Measurements from ENCODE around the gene MINDY4.

Gene MINDY4

DNA sequence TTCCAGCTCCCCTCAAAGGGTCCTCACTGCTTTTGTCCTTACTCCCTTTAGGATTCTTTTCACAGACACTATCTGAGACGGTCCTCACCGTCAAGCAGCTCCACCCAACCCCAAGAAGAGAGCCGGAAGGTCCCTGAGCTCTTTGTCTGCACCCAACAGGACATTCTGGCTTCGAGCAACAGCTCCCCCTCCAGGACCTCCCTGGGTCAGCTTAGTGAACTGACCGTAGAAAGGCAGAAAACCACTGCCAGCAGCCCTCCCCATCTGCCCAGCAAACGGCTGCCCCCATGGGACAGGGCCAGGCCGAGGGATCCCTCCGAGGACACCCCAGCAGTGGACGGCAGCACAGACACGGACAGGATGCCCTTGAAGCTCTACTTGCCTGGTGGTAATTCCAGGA, 19.9 kb downstream of the MINDY4 start:
- no peaks in the 10 kb centered on the region for H3K9me3 ChIP-seq (ENCODE audit: control insufficient read depth, insufficient read depth, low read length)
- no peaks in the 10 kb centered on the region for H3K4me1 ChIP-seq (ENCODE audit: control insufficient read depth, insufficient read depth, low read length)
- no peak overlapping the region for H3K4me3 ChIP-seq (ENCODE audit: low read length)
- H3K27me3 ChIP-seq (ENCODE audit: control insufficient read depth, insufficient read depth, low read length), result no peaks in the 10 kb centered on the region
- H3K27ac ChIP-seq (ENCODE audit: low read length), result no peak overlapping the region
- H3K36me3 ChIP-seq (ENCODE audit: control insufficient read depth, insufficient read depth, low read length), result no peaks in the 10 kb centered on the region
- DNase-seq (ENCODE audit: low read depth, low spot score), result peak; percentile 29
- WGBS (ENCODE audit: insufficient coverage, insufficient read length), result no CpG with 5 or more reads among the region's 10 CpGs

DNA sequence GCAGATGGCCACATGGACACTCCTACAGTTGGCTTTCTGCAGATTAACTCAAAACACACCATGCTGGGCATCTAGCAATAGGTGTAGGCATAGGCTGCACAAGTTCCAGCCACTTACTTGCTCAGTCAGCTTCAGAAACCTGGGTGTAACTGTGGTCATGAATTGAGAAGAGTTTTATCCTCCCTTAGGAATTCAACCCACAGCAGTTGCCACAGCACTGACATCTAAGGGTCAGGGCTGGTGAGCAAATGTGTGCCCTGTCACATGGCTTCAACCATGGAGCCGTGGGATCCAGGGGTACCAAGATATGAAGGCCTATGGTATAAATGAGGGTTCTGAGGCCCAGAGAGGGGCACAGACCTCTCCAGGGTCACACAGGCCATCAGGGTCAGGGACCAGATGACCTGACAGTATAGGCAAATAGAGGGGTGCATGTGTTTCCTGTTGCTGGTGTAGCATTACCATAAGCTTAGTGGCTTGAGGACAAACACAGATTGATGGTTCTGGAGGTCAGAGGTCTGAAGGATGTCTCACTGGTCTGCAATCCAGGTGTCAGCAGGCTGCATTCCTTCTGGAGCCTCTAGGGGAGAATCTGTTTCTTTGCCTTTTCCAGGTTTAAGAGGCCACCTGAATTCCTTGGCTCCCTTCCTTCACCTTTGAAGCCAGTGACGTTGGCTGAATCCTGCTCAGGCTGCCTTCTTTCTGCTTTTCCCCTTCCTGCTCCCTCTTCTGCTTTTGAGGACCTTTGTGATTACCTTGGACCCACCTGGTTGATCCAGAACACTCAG, 24.1 kb downstream of the MINDY4 start:
- Histone ChIP-seq H3K4me1 (ENCODE audit: control insufficient read depth, insufficient read depth, low read length) (no peaks in the 10 kb centered on the region), H3K9me3 (ENCODE audit: control insufficient read depth, insufficient read depth, low read length) (no peaks in the 10 kb centered on the region), H3K36me3 (ENCODE audit: control insufficient read depth, insufficient read depth, low read length) (no peaks in the 10 kb centered on the region), H3K27ac (ENCODE audit: low read length) (no peak overlapping the region), H3K27me3 (ENCODE audit: control insufficient read depth, insufficient read depth, low read length) (no peaks in the 10 kb centered on the region), H3K4me3 (ENCODE audit: low read length) (no peak overlapping the region)
- no CpG with 5 or more reads among the region's 2 CpGs for WGBS (ENCODE audit: insufficient coverage, insufficient read length)
- no peak for DNase-seq (ENCODE audit: low read depth, low spot score)

DNA sequence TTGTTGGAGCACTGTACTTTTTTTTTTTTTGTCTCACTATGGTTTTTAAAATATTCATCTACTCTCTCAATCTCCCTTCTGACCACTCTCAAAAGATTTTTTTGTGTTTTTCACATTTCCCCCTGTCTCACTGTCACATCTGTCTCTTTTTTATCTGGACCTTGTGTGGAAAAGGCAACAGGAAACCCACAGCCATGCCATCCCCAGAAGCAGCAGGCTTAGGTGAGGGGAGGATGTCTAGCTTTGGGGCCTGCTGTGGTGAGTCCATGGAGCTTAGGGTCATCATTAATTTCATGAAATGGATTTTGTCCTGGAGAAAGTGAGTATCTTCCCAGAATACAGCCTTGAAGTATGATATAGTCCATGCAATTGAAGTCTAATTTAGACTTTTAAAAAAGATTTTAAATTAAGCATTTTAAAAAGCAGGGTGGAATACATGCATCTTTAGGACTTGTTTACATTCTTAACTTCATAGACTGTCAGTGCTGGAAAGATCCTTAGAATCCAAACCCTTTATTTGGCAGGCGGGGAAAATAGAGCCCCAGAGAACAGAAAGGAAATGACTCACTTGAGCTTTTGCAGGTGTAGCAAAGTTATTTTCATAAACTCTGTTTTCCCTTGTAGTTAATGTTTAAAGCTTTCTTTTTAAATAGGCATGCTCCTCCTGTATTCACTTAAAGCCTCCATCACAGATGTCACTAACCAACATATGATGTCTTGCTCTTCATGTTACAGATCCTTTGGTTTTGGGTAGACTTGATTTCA, 25.1 kb downstream of the MINDY4 start:
- WGBS (ENCODE audit: insufficient coverage, insufficient read length), result no CpG with 5 or more reads among the region's 1 CpG
- Histone ChIP-seq H3K27ac (ENCODE audit: low read length) (no peak overlapping the region), H3K9me3 (ENCODE audit: control insufficient read depth, insufficient read depth, low read length) (no peaks in the 10 kb centered on the region), H3K27me3 (ENCODE audit: control insufficient read depth, insufficient read depth, low read length) (no peaks in the 10 kb centered on the region), H3K36me3 (ENCODE audit: control insufficient read depth, insufficient read depth, low read length) (no peaks in the 10 kb centered on the region), H3K4me3 (ENCODE audit: low read length) (no peak overlapping the region), H3K4me1 (ENCODE audit: control insufficient read depth, insufficient read depth, low read length) (no peaks in the 10 kb centered on the region)
- DNase-seq (ENCODE audit: low read depth, low spot score), result no peak

DNA sequence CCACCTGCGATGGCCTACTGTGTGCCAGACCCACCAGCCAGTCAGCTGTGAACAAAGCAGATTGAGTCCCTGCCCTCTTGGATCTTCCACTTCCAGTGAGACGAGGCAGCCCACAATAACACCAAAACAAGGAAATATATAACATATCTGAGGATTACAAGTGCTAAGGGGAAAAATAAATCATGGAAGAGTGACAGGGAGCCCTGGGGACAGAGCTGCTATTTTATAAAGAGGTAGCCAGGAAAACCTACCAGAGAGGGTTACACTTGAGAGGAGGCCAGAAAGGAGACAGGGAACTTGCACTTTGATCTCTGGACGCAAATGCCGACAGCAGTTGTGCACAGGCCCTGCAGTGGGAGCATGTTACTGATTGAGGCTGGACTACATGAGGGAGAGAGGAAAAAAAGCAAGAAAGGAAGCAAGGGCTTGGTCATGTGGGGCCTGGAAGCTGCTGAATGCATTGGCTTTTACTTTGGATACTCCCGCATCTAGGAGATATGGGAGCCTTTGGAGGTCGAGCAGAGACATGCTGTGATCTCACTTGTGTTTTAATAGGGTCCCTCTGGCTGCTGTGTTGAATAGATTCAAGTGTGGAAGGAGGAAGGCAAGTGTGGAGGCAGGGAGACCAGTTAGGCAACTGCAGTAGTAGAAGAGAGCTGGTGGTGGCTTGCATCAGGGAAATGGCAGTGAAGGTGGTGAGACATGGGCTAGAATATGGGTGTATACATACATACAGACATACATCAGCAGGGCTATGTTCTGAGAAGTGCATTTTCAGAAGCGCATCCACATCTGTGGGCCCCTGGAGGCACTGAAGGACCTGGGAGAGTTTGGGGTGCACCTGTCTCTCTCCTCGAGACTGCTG, 26.2 kb downstream of the MINDY4 start:
- no peaks in the 10 kb centered on the region for H3K36me3 ChIP-seq (ENCODE audit: control insufficient read depth, insufficient read depth, low read length)
- H3K9me3 ChIP-seq (ENCODE audit: control insufficient read depth, insufficient read depth, low read length), result no peaks in the 10 kb centered on the region
- DNase-seq (ENCODE audit: low read depth, low spot score), result no peak
- no peaks in the 10 kb centered on the region for H3K4me1 ChIP-seq (ENCODE audit: control insufficient read depth, insufficient read depth, low read length)
- no peak overlapping the region for H3K27ac ChIP-seq (ENCODE audit: low read length)
- H3K4me3 ChIP-seq (ENCODE audit: low read length), result no peak overlapping the region
- no peaks in the 10 kb centered on the region for H3K27me3 ChIP-seq (ENCODE audit: control insufficient read depth, insufficient read depth, low read length)
- WGBS (ENCODE audit: insufficient coverage, insufficient read length), result no CpG with 5 or more reads among the region's 8 CpGs

DNA sequence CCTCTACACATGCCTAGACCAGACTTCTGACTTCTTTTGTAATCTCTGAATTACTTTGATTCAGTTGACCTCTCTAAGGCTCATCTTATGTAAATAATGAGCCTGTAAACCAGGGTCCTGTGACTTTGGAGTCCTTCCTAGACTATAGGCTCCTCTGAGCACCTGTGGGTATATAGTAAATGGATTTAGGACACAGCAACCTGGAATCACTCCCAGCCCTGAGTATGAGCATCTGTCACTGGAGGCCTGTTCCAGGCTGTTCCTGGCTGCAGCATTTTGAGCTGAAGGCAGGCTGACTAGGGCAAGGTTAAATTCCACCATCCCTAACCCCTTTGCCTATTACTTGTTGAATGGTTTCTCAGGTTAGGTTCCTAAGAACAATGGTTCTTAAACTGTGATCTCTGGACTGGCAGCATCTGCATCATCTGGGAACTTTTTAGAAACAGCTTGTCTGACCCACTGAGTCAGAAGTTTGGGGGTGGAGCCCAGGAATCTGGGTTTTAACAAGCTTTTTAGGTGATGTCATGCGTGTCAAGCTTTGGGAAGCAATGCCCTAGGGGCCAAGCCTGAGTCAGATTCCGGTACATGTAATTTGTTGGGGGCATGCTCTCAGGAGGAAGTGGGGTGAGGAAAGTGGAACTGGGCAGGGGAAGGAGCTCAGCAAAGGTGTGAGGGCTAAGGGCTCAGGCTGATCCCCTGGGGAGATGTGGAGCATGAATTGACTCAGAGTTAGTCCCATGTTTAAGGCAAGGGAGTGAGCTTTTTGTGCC, 28.2 kb downstream of the MINDY4 start:
- Histone ChIP-seq H3K27me3 (ENCODE audit: control insufficient read depth, insufficient read depth, low read length) (no peaks in the 10 kb centered on the region), H3K4me1 (ENCODE audit: control insufficient read depth, insufficient read depth, low read length) (no peaks in the 10 kb centered on the region), H3K27ac (ENCODE audit: low read length) (no peak overlapping the region), H3K4me3 (ENCODE audit: low read length) (no peak overlapping the region), H3K36me3 (ENCODE audit: control insufficient read depth, insufficient read depth, low read length) (no peaks in the 10 kb centered on the region), H3K9me3 (ENCODE audit: control insufficient read depth, insufficient read depth, low read length) (no peaks in the 10 kb centered on the region)
- DNase-seq (ENCODE audit: low read depth, low spot score), result no peak
- no CpG with 5 or more reads among the region's 2 CpGs for WGBS (ENCODE audit: insufficient coverage, insufficient read length)

DNA sequence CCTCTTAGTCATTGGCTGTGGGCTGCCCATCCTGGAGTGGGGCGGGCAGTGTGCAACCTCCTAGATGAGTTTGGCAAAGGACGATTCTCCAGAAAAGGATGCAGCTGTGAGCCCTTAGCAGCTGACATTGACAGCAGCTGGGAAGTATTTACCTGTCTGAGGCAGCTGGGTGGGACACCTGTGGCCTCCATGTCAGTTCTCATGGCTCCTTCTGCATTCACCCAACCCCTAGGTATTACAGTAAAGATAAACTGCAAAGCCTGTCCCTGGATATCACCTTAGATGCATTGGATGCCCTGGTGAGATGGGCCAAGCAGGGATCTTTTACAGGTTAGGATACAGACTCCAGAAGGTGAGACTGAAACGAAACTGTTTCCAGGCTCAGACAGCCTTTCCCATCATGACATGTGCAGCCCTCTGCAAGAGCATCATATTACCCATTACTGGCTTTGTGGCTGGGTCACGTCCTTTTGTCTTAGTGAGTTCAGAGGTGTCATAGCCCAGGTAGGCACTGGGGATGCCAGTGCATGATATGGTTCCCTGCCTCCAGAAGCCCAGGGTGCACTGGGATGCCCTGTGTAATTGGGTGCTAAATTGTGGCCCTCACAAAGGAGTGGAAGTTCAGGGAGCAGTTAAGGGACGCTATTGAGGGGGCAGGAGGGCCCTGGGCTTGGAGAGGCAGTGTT, 28.9 kb downstream of the MINDY4 start:
- Histone ChIP-seq H3K4me1 (ENCODE audit: control insufficient read depth, insufficient read depth, low read length) (no peaks in the 10 kb centered on the region), H3K27ac (ENCODE audit: low read length) (no peak overlapping the region), H3K27me3 (ENCODE audit: control insufficient read depth, insufficient read depth, low read length) (no peaks in the 10 kb centered on the region), H3K36me3 (ENCODE audit: control insufficient read depth, insufficient read depth, low read length) (no peaks in the 10 kb centered on the region), H3K9me3 (ENCODE audit: control insufficient read depth, insufficient read depth, low read length) (no peaks in the 10 kb centered on the region), H3K4me3 (ENCODE audit: low read length) (no peak overlapping the region)
- DNase-seq (ENCODE audit: low read depth, low spot score), result no peak
- no CpG with 5 or more reads among the region's 5 CpGs for WGBS (ENCODE audit: insufficient coverage, insufficient read length)

DNA sequence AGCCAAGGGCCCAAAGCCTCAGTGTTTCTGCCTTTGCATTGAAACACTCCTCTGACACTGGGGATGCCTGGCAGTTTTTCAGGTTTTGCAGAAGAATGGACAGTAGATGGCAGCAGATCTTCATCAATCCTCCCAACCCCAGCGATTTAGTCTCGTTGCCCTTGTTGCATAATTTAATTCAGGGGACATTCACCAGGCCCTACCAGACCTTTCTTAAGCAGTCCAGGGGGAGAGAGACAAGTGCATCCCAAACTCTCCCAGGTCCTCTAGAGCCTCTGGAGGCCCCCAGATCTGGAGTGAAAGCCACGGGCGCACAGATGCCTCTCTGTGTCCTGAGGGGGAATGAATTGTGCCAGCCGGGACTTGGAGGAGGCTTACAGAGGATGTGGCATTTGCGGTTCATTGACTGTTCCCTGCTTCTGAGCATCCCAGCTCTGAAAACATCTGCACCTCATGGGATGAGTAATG, 29.6 kb downstream of the MINDY4 start:
- no peaks in the 10 kb centered on the region for H3K9me3 ChIP-seq (ENCODE audit: control insufficient read depth, insufficient read depth, low read length)
- no peaks in the 10 kb centered on the region for H3K4me1 ChIP-seq (ENCODE audit: control insufficient read depth, insufficient read depth, low read length)
- no CpG with 5 or more reads among the region's 6 CpGs for WGBS (ENCODE audit: insufficient coverage, insufficient read length)
- H3K4me3 ChIP-seq (ENCODE audit: low read length), result no peak overlapping the region
- no peaks in the 10 kb centered on the region for H3K27me3 ChIP-seq (ENCODE audit: control insufficient read depth, insufficient read depth, low read length)
- H3K36me3 ChIP-seq (ENCODE audit: control insufficient read depth, insufficient read depth, low read length), result no peaks in the 10 kb centered on the region
- H3K27ac ChIP-seq (ENCODE audit: low read length), result no peak overlapping the region
- peak; percentile 43 for DNase-seq (ENCODE audit: low read depth, low spot score)

DNA sequence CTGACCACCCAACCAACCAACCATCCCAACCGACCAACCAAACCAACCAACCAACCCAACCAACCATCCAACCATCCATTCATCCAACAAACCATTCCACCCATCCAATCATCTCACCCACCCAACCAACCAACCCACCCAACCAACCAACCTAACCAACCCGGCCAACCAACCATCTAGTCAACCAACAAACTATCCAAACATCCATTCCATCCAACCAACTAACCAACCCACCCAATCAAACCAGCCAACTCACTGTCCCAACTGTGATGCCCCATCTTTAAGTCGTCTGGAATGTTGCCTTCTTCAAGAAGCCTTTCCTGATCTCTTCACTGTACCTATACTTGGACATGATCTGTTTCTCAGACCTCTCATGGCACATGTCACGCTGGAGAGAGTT, 31.6 kb downstream of the MINDY4 start:
- no peak overlapping the region for H3K4me3 ChIP-seq (ENCODE audit: low read length)
- no peaks in the 10 kb centered on the region for H3K9me3 ChIP-seq (ENCODE audit: control insufficient read depth, insufficient read depth, low read length)
- H3K27ac ChIP-seq (ENCODE audit: low read length), result no peak overlapping the region
- no peaks in the 10 kb centered on the region for H3K4me1 ChIP-seq (ENCODE audit: control insufficient read depth, insufficient read depth, low read length)
- 100% methylated on average over 2 of the region's 4 CpGs for WGBS (ENCODE audit: insufficient coverage, insufficient read length)
- H3K27me3 ChIP-seq (ENCODE audit: control insufficient read depth, insufficient read depth, low read length), result no peaks in the 10 kb centered on the region
- no peaks in the 10 kb centered on the region for H3K36me3 ChIP-seq (ENCODE audit: control insufficient read depth, insufficient read depth, low read length)
- DNase-seq (ENCODE audit: low read depth, low spot score), result no peak

DNA sequence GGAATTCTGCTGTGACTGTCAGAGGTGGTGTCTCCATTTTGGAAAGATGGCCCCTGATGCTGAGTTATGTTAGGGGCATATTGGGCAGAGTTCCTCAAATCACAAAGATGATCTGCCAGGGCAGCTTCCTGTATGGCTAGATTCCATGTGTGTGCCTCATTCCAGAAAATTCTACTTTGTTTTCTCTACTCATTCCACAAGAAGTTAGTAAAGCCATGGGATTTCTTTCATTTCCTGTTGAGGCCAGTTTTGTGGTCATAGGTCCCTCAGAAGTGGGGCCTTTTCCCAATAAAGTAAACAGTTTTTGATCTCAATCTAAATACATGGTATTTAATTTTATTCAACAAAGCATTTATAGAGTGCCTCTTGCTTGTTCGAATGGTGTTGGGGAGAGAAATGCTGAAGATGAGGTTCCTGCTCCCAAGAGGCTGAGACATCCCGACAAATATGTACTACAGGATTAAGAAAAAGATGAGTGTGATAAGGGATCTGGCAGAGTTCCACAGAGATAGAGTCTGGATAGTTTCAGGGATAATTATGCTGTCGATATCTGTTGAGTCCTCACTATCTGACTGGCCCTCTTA, 33.0 kb downstream of the MINDY4 start:
- no CpG with 5 or more reads among the region's 3 CpGs for WGBS (ENCODE audit: insufficient coverage, insufficient read length)
- no peaks in the 10 kb centered on the region for H3K4me1 ChIP-seq (ENCODE audit: control insufficient read depth, insufficient read depth, low read length)
- H3K4me3 ChIP-seq (ENCODE audit: low read length), result no peak overlapping the region
- no peaks in the 10 kb centered on the region for H3K9me3 ChIP-seq (ENCODE audit: control insufficient read depth, insufficient read depth, low read length)
- H3K36me3 ChIP-seq (ENCODE audit: control insufficient read depth, insufficient read depth, low read length), result no peaks in the 10 kb centered on the region
- no peak for DNase-seq (ENCODE audit: low read depth, low spot score)
- no peak overlapping the region for H3K27ac ChIP-seq (ENCODE audit: low read length)
- no peaks in the 10 kb centered on the region for H3K27me3 ChIP-seq (ENCODE audit: control insufficient read depth, insufficient read depth, low read length)

All from iPS DF 6.9 (cell line).